Upper lobe of left lung (tissue), 6 donors: ENCODE data around the gene ABHD16B. TPM values are rescaled to one million over a fixed set of nuclear protein-coding genes. Genes with fewer than 3 reads are reported as not detected.
A peak's percentile ranks its signal among the peaks of the same experiment; 100 is the strongest.
"Not testable (repeated sequence)": the region's sequence is repeated elsewhere in the genome, so short reads cannot be mapped to it uniquely, and the experiment has no call there.

ENCODE experiments used
- ATAC-seq, 2 donors: fragments of 200-7000 bp; cut with Tn5 transposase; one replicate each; pipeline ENCODE4 v1.9.1; 2022; ENCODE audit warnings: mild to moderate bottlenecking in 2 of 2, moderate library complexity in 2 of 2; ENCODE audit not compliant: low FRiP score in 2 of 2
- DNase-seq, 2 donors: peaks; one replicate each; pipeline ENCODE4 v3.0.0-alpha.2; 2019 to 2020
- H3K27ac ChIP-seq, 4 donors: fragments of 200-600 bp; sonication (generic); one replicate each; pipeline ENCODE4 v1.5.1; 2016 to 2019
- H3K27me3 ChIP-seq, 4 donors: fragments of 200-600 bp; sonication (generic); one replicate each; pipeline ENCODE4 v1.5.1; 2017 to 2019
- H3K36me3 ChIP-seq, 4 donors: fragments of 200-600 bp; sonication (generic); one replicate each; pipeline ENCODE4 v1.5.1; 2016 to 2019
- H3K4me1 ChIP-seq, 4 donors: fragments of 200-600 bp; sonication (generic); one replicate each; pipeline ENCODE4 v1.5.1; 2018 to 2019
- H3K4me3 ChIP-seq, 4 donors: fragments of 200-600 bp; sonication (generic); one replicate each; pipeline ENCODE4 v1.5.1; 2017 to 2019; ENCODE audit warnings: mild to moderate bottlenecking in 2 of 4, moderate library complexity in 1 of 4
- H3K9me3 ChIP-seq, 4 donors: fragments of 200-600 bp; sonication (generic); one replicate each; pipeline ENCODE4 v1.5.1; 2018 to 2019
- CTCF ChIP-seq, 6 experiments: fragments of 450-650 bp in 4 of 6; fragments of 200-600 bp in 2 of 6; sonication (generic) in 2 of 6; IDR thresholded peaks; one replicate each; pipeline ENCODE4 v1.5.1; 2016 to 2019; ENCODE audit warnings: antibody characterized with exemption in 6 of 6
- EP300 ChIP-seq, 4 donors: sonication (generic); formaldehyde crosslinking; IDR thresholded peaks; one replicate each; pipeline ENCODE4 v1.5.1; 2017; ENCODE audit warnings: antibody characterized with exemption in 4 of 4, control low read depth in 2 of 4
- POLR2A ChIP-seq, 4 donors: fragments of 450-650 bp; IDR thresholded peaks; one replicate each; pipeline ENCODE4 v1.5.1; 2016 to 2017; ENCODE audit warnings: antibody characterized with exemption in 4 of 4, mild to moderate bottlenecking in 2 of 4
- POLR2AphosphoS5 ChIP-seq, 2 donors: sonication (generic); formaldehyde crosslinking; IDR thresholded peaks; one replicate each; pipeline ENCODE4 v1.5.1; 2017; ENCODE audit warnings: antibody characterized with exemption in 2 of 2
- WGBS, 2 donors: methylation state at CpG; one replicate each; pipeline ENCODE4 v1.1.5; 2017 to 2018; 5-methylcytosine and 5-hydroxymethylcytosine counted together
- total RNA-seq, 6 donors: library from RNA; depleted of rRNA in 4 of 6; stranded (reverse); fragments of >200 nt in 4 of 6; gene quantifications; one replicate each; pipeline versions ENCODE4 v1.1.0 to v1.2.1, GENCODE V29; 2016 to 2021
- donor health status: DM: no; HTN: no; CAD: no; lungs with moderate emphysema.
- donor health status: DM: no; HTN: yes; CAD: no; lungs with severe emphysema.

ABHD16B gene
- total RNA-seq, 6 donors from 2014 or later, result 0.23 TPM; not detected in 5

GRCh38 chr20:63864978-63865640 is 3.8 kb downstream of the ABHD16B start, which contains the start of gene TPD52L2:
TSS of gene TPD52L2 (plus strand) at chr20:63865270. CDS start at chr20:63865366, 96 bp downstream.
- 1 to 2% methylated on average over 39 to 45 of the region's 68 CpGs for WGBS, 2 donors
- peak; percentile 97 to 99 for DNase-seq
- H3K27me3 ChIP-seq, result no peaks in the 10 kb centered on the region
- H3K36me3 ChIP-seq, result peaks cover 10 to 36% (median 29%) of the 10 kb centered on the region in 4 donors
- ATAC-seq, result peak; percentile 95 to 97
- peak within 1 kb of the TSS; percentile 79 to 92 (median 84) for H3K4me3 ChIP-seq
- TF ChIP-seq POLR2A (IDR thresholded peaks at IDR 0.05), result peak in 3 of 4 donors; percentile 86 to 95 (median 87)
- TF ChIP-seq EP300 (IDR thresholded peaks at IDR 0.05), result peak in 1 of 4 donors; percentile 14
- TF ChIP-seq POLR2AphosphoS5 (IDR thresholded peaks at IDR 0.05), result peak; percentile 95 to 97
- peak in 1 of 6 experiments; percentile 9 for TF ChIP-seq CTCF (IDR thresholded peaks at IDR 0.05)
- H3K4me1 ChIP-seq, result peaks cover 28 to 56% (median 32%) of the 10 kb centered on the region in 4 donors
- H3K27ac ChIP-seq, result peak within 1 kb of the TSS; percentile 93 to 99 (median 97)
- H3K9me3 ChIP-seq, result no peaks in the 10 kb centered on the region

- H3K36me3 ChIP-seq, result peaks cover 14 to 44% (median 32%) of the 10 kb centered on the region in 4 donors
- 93 to 95% methylated on average over 13 of the region's 13 CpGs for WGBS, 2 donors
Observed at GRCh38 chr20:63867042-63867441, 5.7 kb downstream of the ABHD16B start.

GRCh38 chr20:63868264-63868663 is 7.0 kb downstream of the ABHD16B start:
- WGBS, 2 donors, result 94 to 95% methylated on average over 5 of the region's 5 CpGs
- no peak overlapping the region for H3K27ac ChIP-seq
- H3K4me3 ChIP-seq, result no peak overlapping the region
- DNase-seq (no peak), ATAC-seq (no peak)
- no peaks in the 10 kb centered on the region for H3K27me3 ChIP-seq
- no peaks in the 10 kb centered on the region for H3K9me3 ChIP-seq
- TF ChIP-seq POLR2AphosphoS5 (IDR thresholded peaks at IDR 0.05) (no peak), EP300 (IDR thresholded peaks at IDR 0.05) (no peak), CTCF (IDR thresholded peaks at IDR 0.05) (no peak), POLR2A (IDR thresholded peaks at IDR 0.05) (no peak)
- H3K4me1 ChIP-seq, result peaks cover 27 to 34% (median 32%) of the 10 kb centered on the region in 4 donors
- H3K36me3 ChIP-seq, result peaks cover 14 to 49% (median 36%) of the 10 kb centered on the region in 4 donors

More at GRCh38 chr20:63867042-63867441, 5.7 kb downstream of the ABHD16B start:
- H3K9me3 ChIP-seq, DNase-seq, H3K4me3 ChIP-seq, H3K27me3 ChIP-seq, ATAC-seq, H3K27ac ChIP-seq: not testable (repeated sequence)
- peaks cover 28 to 44% (median 31%) of the 10 kb centered on the region in 4 donors for H3K4me1 ChIP-seq

GRCh38 chr20:63873477-63873971 is 12.2 kb downstream of the ABHD16B start:
- 63 to 69% methylated on average over 7 to 14 of the region's 14 CpGs for WGBS, 2 donors
- peak overlapping the region; percentile 77 to 86 (median 82) for H3K27ac ChIP-seq

GRCh38 chr20:63874241-63874640 is 12.9 kb downstream of the ABHD16B start:
- not testable (repeated sequence) for H3K9me3 ChIP-seq, H3K4me3 ChIP-seq, H3K27me3 ChIP-seq, ATAC-seq
- peaks cover 25 to 95% (median 83%) of the 10 kb centered on the region in 4 donors for H3K36me3 ChIP-seq
- H3K4me1 ChIP-seq, result peaks cover 0 to 12% (median 8%) of the 10 kb centered on the region in 4 donors
- peak in 1 of 2 donors; percentile 60 for DNase-seq
- WGBS, 2 donors, result 81 to 82% methylated on average over 7 of the region's 7 CpGs
- H3K27ac ChIP-seq, result peak overlapping the region; percentile 67 to 86 (median 82)

More at GRCh38 chr20:63873477-63873971, 12.2 kb downstream of the ABHD16B start:
- TF ChIP-seq EP300 (IDR thresholded peaks at IDR 0.05), result peak in 3 of 4 donors; percentile 32 to 97 (median 75)
- TF ChIP-seq POLR2A (IDR thresholded peaks at IDR 0.05), result peak in 1 of 4 donors; percentile 56
- TF ChIP-seq POLR2AphosphoS5 (IDR thresholded peaks at IDR 0.05), result peak; percentile 88 to 96
- no peak for TF ChIP-seq CTCF (IDR thresholded peaks at IDR 0.05)
- peaks cover 0 to 12% (median 8%) of the 10 kb centered on the region in 4 donors for H3K4me1 ChIP-seq
- peak overlapping the region in 1 of 4 donors; percentile 19 for H3K4me3 ChIP-seq
- H3K27me3 ChIP-seq, result no peaks in the 10 kb centered on the region
- H3K36me3 ChIP-seq, result peaks cover 28 to 95% (median 83%) of the 10 kb centered on the region in 4 donors
- no peaks in the 10 kb centered on the region for H3K9me3 ChIP-seq
- DNase-seq (peak; percentile 77 to 79), ATAC-seq (peak; percentile 75 to 90)
